ENCODE results near the gene SDR42E2.

DNA sequence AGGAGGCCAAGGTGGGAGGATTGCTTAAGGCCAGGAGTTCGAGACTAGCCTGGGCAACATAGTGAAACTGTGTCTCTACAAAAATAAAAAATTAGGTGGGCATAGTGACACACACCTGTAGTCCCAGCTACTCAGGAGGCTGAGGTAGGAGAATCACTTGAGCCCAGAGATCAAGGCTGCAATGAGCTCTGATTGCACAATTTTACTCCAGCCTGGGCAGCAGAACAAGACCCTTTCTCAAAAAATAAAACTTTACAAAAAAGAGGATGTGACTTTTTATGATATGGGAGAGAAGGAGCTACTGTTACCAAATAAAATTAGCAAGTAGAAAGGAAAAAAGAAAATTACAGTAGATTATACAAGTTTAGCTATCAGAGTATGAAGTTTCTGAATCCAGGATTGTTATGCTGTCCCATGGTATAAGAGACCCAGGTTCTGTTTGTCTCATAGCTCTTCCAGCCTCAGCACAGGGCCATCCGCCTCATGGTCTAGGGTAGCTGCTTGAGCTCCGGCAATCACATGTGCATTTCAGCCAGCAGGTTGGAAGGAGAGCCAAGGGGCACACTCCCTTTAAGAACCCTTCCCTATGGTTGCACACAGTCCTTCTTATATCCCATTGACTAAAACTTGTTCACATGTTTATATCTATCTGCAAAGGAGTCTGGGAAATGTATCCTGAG is 57.2 kb downstream of the SDR42E2 start:
- no peak for TF ChIP-seq EP300 (IDR thresholded peaks at IDR 0.05)
- TF ChIP-seq, protein P1, sequence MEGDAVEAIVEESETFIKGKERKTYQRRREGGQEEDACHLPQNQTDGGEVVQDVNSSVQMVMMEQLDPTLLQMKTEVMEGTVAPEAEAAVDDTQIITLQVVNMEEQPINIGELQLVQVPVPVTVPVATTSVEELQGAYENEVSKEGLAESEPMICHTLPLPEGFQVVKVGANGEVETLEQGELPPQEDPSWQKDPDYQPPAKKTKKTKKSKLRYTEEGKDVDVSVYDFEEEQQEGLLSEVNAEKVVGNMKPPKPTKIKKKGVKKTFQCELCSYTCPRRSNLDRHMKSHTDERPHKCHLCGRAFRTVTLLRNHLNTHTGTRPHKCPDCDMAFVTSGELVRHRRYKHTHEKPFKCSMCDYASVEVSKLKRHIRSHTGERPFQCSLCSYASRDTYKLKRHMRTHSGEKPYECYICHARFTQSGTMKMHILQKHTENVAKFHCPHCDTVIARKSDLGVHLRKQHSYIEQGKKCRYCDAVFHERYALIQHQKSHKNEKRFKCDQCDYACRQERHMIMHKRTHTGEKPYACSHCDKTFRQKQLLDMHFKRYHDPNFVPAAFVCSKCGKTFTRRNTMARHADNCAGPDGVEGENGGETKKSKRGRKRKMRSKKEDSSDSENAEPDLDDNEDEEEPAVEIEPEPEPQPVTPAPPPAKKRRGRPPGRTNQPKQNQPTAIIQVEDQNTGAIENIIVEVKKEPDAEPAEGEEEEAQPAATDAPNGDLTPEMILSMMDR (IDR thresholded peaks at IDR 0.05), result no peak
- TF ChIP-seq POLR2A (IDR thresholded peaks at IDR 0.05), result no peak
